ENCODE measurements around the gene TMEM258.

- TF ChIP-seq EZH2 (IDR thresholded peaks at IDR 0.05; ENCODE audit: borderline replicate concordance, low read depth, low read length) (no peak), NFRKB (IDR thresholded peaks at IDR 0.05; ENCODE audit: low read depth) (no peak), ZNF184 (CRISPR knock-in tag; IDR thresholded peaks at IDR 0.05) (no peak), CTCF (IDR thresholded peaks at IDR 0.05 in 2 of 3, conservative IDR thresholded peaks at IDR 0.05 in 1 of 3; ENCODE audit: insufficient read depth in 2 of 3, low read depth in 1 of 3, low read length in 3 of 3) (no peak)
These were observed 30.2 kb downstream of the TMEM258 start for GRCh38 chr11:61762223-61762615.

Data from K562 (cell line).